Measurements from ENCODE around the gene MT2A. TPM values are rescaled to one million over a fixed set of nuclear protein-coding genes. Genes with fewer than 3 reads are reported as not detected.

Gene MT2A
- total RNA-seq, 1 donor from 2014 or later, result 227 TPM

GRCh38 chr16:56637814-56638750 lies 29.7 kb downstream of the MT2A start, which contains the start of gene MT1A:
TSS of gene MT1A (plus strand) at chr16:56638666. CDS start at chr16:56638739, 73 bp downstream.
- no peak for DNase-seq (ENCODE audit: low read depth, low spot score)

- DNase-seq (ENCODE audit: low read depth, low spot score), result no peak
Measured at GRCh38 chr16:56639045-56639444, 30.7 kb downstream of the MT2A start.

- DNase-seq (ENCODE audit: low read depth, low spot score), result no peak
Measured at GRCh38 chr16:56640076-56640475, 31.7 kb downstream of the MT2A start.

- no peak for DNase-seq (ENCODE audit: low read depth, low spot score)
Measured at GRCh38 chr16:56641166-56641565, 32.8 kb downstream of the MT2A start.

- no peak for DNase-seq (ENCODE audit: low read depth, low spot score)
Measured at GRCh38 chr16:56643080-56643778, 34.8 kb downstream of the MT2A start.

- DNase-seq (ENCODE audit: low read depth, low spot score), result no peak
Measured at GRCh38 chr16:56643833-56644232, 35.4 kb downstream of the MT2A start.

GRCh38 chr16:56645311-56645710 lies 36.9 kb downstream of the MT2A start:
- DNase-seq (ENCODE audit: low read depth, low spot score), result no peak

GRCh38 chr16:56645838-56646237 lies 37.5 kb downstream of the MT2A start:
- no peak for DNase-seq (ENCODE audit: low read depth, low spot score)

- DNase-seq (ENCODE audit: low read depth, low spot score), result no peak
Measured at GRCh38 chr16:56647641-56648431, 39.5 kb downstream of the MT2A start.

- no peak for DNase-seq (ENCODE audit: low read depth, low spot score)
Measured at GRCh38 chr16:56649271-56649670, 40.9 kb downstream of the MT2A start.

GRCh38 chr16:56649820-56650219 lies 41.4 kb downstream of the MT2A start:
- no peak for DNase-seq (ENCODE audit: low read depth, low spot score)

- DNase-seq (ENCODE audit: low read depth, low spot score), result no peak
Measured at GRCh38 chr16:56651586-56651985, 43.2 kb downstream of the MT2A start, which contains the start of gene MT1B. TSS of gene MT1B (plus strand) at chr16:56651886. CDS start at chr16:56651954, 68 bp downstream.

- no peak for DNase-seq (ENCODE audit: low read depth, low spot score)
Measured at GRCh38 chr16:56652600-56652999, 44.2 kb downstream of the MT2A start.

- DNase-seq (ENCODE audit: low read depth, low spot score), result no peak
Measured at GRCh38 chr16:56653218-56653617, 44.8 kb downstream of the MT2A start.

- no peak for DNase-seq (ENCODE audit: low read depth, low spot score)
Measured at GRCh38 chr16:56657555-56658326, 49.4 kb downstream of the MT2A start, which contains the start of gene MT1F. TSS of gene MT1F (plus strand) at chr16:56657959. CDS start at chr16:56658059, 100 bp downstream.

- no peak for DNase-seq (ENCODE audit: low read depth, low spot score)
Measured at GRCh38 chr16:56658327-56658875, 50.0 kb downstream of the MT2A start.
